Stimulated activated CD8-positive, alpha-beta memory T cell treated with anti-CD3 and anti-CD28 coated beads, Interleukin-4, amount 100 ng/mL, for 1 hour (primary cell): ENCODE measurements around the gene GPSM1.

Experiments
- DNase-seq, 2 donors: peaks; one replicate each; pipeline ENCODE4 v3.0.0-alpha.2; 2020; ENCODE audit warnings: low read depth in 2 of 2, low spot score in 1 of 2

The GPSM1 gene

GRCh38 chr9:136290508-136291000, 36.8 kb upstream of the GPSM1 start:
- DNase-seq, result no peak

- no peak for DNase-seq
Observed at GRCh38 chr9:136291306-136292025, 35.9 kb upstream of the GPSM1 start.

GRCh38 chr9:136292026-136292538, 35.3 kb upstream of the GPSM1 start:
- DNase-seq, result no peak

- DNase-seq, result no peak
Observed at GRCh38 chr9:136292591-136293448, 34.5 kb upstream of the GPSM1 start.

GRCh38 chr9:136293476-136294077, 33.8 kb upstream of the GPSM1 start:
- no peak for DNase-seq

- DNase-seq, result no peak
Observed at GRCh38 chr9:136294437-136294836, 32.9 kb upstream of the GPSM1 start.

- DNase-seq, result no peak
Observed at GRCh38 chr9:136295055-136295454, 32.3 kb upstream of the GPSM1 start.

- no peak for DNase-seq
Observed at GRCh38 chr9:136295542-136296433, 31.6 kb upstream of the GPSM1 start.

GRCh38 chr9:136296434-136297015, 30.8 kb upstream of the GPSM1 start:
- DNase-seq, result no peak

GRCh38 chr9:136297016-136297691, 30.2 kb upstream of the GPSM1 start:
- DNase-seq, result no peak

GRCh38 chr9:136297766-136298735, 29.3 kb upstream of the GPSM1 start:
- DNase-seq, result no peak

GRCh38 chr9:136299116-136299515, 28.2 kb upstream of the GPSM1 start:
- no peak for DNase-seq

GRCh38 chr9:136299541-136299940, 27.8 kb upstream of the GPSM1 start:
- DNase-seq, result no peak

GRCh38 chr9:136300016-136300545, 27.3 kb upstream of the GPSM1 start:
- no peak for DNase-seq

GRCh38 chr9:136300866-136301265, 26.5 kb upstream of the GPSM1 start:
- DNase-seq, result no peak

GRCh38 chr9:136302527-136302926, 24.8 kb upstream of the GPSM1 start:
- DNase-seq, result no peak

- DNase-seq, result no peak
Observed at GRCh38 chr9:136303066-136303824, 24.1 kb upstream of the GPSM1 start.
